Stimulated activated CD4-positive, alpha-beta T cell treated with anti-CD3 and anti-CD28 coated beads, Interleukin-4, amount 100 ng/mL, for 24 hours (primary cell): ENCODE results near the gene KCNJ16.

ENCODE experiments used
- DNase-seq: peaks from one replicate; pipeline ENCODE4 v3.0.0-alpha.2; 2020

The KCNJ16 gene

DNA sequence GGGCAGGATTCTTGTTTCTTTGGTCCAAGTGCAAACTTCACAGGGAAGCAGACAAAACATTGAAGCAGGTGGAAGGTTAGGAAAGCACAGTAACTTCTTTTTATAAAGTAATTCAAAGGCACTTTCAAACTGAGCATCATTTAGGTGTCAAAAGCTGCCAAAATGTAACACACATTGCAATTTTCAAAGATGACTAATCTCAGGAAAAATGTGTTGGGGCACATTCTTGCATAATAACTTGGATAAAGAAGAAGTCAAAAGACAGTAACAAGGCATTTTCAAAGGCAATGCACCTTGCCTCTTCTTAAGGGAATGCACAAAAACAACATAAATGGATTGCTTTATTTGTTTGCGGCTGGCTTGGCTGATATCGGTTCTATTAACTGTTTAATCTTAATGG lies 97.9 kb downstream of the KCNJ16 start:
- no peak for DNase-seq

DNA sequence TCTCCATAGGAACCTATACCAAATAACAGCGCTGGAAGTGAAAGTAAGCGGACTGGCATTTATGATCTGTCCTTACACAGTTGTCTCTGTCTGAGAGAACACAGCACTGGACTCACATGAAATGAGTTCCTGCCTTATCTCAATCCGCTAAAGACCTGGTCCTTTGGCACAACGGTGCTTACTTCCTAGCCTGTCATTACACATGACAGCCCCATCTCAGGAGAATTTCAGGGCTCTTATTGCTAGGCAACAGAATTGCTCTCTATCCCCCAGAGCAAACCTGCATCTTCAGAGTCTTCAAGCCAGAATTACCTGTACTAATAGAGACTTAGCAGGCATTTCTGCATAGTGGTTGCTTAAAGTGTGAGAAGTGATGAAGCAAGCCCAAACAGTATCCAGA lies 98.7 kb downstream of the KCNJ16 start:
- DNase-seq = no peak

DNA sequence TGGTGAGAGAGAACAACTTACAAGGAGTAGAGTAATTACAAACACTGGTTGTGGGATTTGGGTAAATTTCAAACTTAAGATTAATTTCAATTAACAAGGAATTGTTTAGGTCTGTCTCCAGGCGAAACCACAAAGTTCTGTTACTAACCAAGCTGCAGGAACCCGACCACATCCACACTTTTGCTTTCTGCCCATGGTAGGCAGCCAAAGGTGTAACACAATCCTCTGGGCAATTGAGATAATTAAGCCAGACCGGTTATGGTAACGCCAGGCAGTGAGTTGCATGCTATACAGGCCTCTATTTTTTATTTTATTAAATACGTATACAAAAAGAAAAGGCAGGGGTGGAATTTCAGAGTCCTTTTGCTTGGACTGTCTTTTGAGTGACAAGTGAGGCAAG lies 106.4 kb downstream of the KCNJ16 start:
- no peak for DNase-seq

DNA sequence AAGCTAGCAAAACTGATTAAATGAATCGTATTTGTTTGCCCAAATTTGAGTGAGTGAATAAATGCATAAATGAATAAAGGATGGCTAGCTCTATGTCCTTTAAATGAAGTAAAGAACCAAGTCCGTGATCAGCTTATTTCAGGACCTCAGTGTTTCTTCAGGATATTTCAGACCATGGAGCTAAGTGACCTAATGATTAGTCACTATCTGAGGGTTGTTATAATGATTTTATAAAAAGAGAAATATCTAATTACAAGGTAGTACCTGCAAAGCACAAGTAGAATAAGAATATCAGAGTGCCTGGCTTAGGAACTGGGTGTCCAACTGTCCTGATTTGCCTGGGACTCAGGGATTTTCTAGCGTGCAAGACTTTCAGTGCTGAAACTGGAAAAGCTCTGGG lies 106.8 kb downstream of the KCNJ16 start:
- no peak for DNase-seq

DNA sequence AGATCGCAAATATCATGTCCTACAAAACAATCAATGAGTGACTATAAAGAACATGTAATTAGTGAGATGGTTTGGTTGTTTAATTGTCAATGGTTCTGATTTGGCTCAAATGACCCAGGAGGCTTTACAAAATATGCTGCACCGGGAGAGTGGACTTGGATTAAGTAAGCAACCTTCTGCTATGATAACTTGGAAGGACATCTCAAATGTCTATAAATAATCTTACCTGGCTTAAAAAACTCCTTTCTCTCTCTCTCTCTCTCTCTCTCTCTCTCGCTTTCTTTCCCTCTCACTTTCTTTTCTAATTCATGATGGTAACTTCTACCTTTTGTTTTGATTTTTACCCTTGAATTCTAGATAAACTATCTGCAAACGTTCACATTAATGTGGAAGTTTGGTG lies 108.5 kb downstream of the KCNJ16 start:
- no peak for DNase-seq

DNA sequence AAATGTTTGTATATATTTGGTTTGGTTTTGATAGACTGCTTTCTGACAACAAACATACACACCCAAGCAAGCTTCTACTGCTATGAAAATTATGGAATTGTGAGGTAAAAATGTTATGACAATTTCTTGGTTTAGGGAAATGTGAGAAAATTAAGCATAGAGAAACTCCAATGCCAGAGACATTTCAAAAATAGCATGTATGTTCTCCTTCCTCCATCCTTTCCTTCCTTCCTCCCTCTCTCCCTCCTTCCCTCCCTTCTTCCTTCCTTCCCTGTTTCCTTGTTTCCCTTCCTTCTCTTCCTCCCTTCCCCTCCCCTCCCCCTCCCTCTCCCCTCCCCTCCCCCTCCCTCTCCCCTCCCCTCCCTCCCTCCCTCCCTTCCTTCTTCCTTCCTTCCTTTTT lies 109.2 kb downstream of the KCNJ16 start:
- no peak for DNase-seq

DNA sequence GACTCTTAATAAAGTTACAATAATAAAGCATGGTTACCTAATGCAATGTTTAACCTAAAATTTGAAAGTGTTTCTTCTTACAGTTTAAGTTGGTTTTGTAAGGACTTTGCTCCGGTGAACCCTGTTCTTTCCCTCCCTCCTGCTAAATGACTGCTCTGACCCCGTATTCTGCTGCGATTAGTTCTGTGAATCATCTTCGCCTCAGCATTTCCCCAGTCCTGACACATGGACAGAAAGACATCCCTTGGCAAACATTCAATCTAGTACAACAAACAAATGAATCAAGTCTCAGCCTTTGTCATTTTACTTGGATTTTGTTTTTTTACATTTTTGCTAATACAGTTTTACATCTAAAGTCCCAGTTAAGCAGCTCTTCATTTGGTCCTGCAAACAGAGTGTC lies 109.7 kb downstream of the KCNJ16 start:
- no peak for DNase-seq
